H1 (cell line): Measurements from ENCODE around the gene DHX58. TPM values are rescaled to one million over a fixed set of nuclear protein-coding genes. Genes with fewer than 3 reads are reported as not detected.

Experiments
- CTCF ChIA-PET: fragments of 300-600 bp; sonication (Branson Sonifier 250); formaldehyde crosslinking; loops from one replicate; lab custom pipeline; 2021; ENCODE audit not compliant: partially characterized antibody; lab: Charles Lee
- POLR2A ChIA-PET: fragments of 300-600 bp; sonication (Branson Sonifier 250); formaldehyde crosslinking; loops from one replicate; lab custom pipeline; 2021; ENCODE audit warnings: inconsistent platforms; ENCODE audit not compliant: partially characterized antibody; lab: Charles Lee
- DNase-seq, 2 experiments: peaks; one replicate each; pipeline versions ENCODE4 v3.0.0 to v3.0.0-alpha.2; 2010 to 2022; ENCODE audit warnings: low spot score in 2 of 2, low read depth in 1 of 2, mixed read lengths in 1 of 2
- FAIRE-seq: peaks from 2 replicates; lab custom pipeline; 2011; peaks lifted over from hg19 to GRCh38; lab: Jason Lieb, UNC
- H2AFZ ChIP-seq: 2 replicates; pipeline ENCODE4 v1.8.1; 2012; ENCODE audit warnings: low read length, inconsistent platforms
- H2AK5ac ChIP-seq: 2 replicates; pipeline ENCODE4 v1.6.1; 2013; ENCODE audit warnings: low read depth, low read length
- H2BK120ac ChIP-seq: replicated peaks from 2 replicates; pipeline ENCODE3; 2013; ENCODE audit warnings: low read depth, low read length, inconsistent platforms
- H2BK12ac ChIP-seq: 2 replicates; pipeline ENCODE4 v1.6.1; 2013; ENCODE audit warnings: low read depth, low read length
- H2BK15ac ChIP-seq: 2 replicates; pipeline ENCODE4 v1.6.1; 2013; ENCODE audit warnings: low read length
- H2BK20ac ChIP-seq: 2 replicates; pipeline ENCODE4 v1.6.1; 2013; ENCODE audit warnings: low read length
- H2BK5ac ChIP-seq: 2 replicates; pipeline ENCODE4 v1.6.1; 2013; ENCODE audit warnings: low read depth, low read length
- H3K14ac ChIP-seq: 2 replicates; pipeline ENCODE4 v1.6.1; 2013; ENCODE audit warnings: inconsistent platforms; ENCODE audit not compliant: insufficient read length
- H3K18ac ChIP-seq: 2 replicates; pipeline ENCODE4 v1.6.1; 2013; ENCODE audit warnings: low read length; ENCODE audit errors: extremely low read depth
- H3K23ac ChIP-seq: 2 replicates; pipeline ENCODE4 v1.6.1; 2013; ENCODE audit warnings: inconsistent platforms; ENCODE audit not compliant: insufficient read length
- H3K23me2 ChIP-seq: 2 replicates; pipeline ENCODE4 v1.6.1; 2013; ENCODE audit warnings: low read depth, low read length
- H3K27ac ChIP-seq: 2 replicates; pipeline ENCODE4 v1.6.1; 2011; ENCODE audit warnings: low read depth, low read length, inconsistent platforms
- H3K27me3 ChIP-seq, 4 experiments: replicated peaks in 1 of 4; 1 replicate in 1 of 4; 2 replicates in 3 of 4; pipeline versions ENCODE4 v1.6.1 to v1.8.1; 2011 to 2013; ENCODE audit warnings: low read length in 3 of 4, mild to moderate bottlenecking in 3 of 4, inconsistent platforms in 2 of 4, mixed read lengths in 2 of 4, moderate library complexity in 1 of 4; ENCODE audit not compliant: control insufficient read depth in 3 of 4, insufficient read depth in 3 of 4; ENCODE audit errors: extremely low read depth in 1 of 4
- H3K36me3 ChIP-seq, 4 experiments: 2 replicates each; pipeline versions ENCODE4 v1.6.1 to v1.8.1; 2011 to 2013; ENCODE audit warnings: mild to moderate bottlenecking in 4 of 4, low read length in 3 of 4, moderate library complexity in 2 of 4, control low read depth in 1 of 4, inconsistent platforms in 1 of 4; ENCODE audit not compliant: insufficient read depth in 4 of 4, control insufficient read depth in 2 of 4
- H3K4ac ChIP-seq: replicated peaks from 2 replicates; pipeline ENCODE3; 2013; ENCODE audit warnings: low read length, low read depth, mixed read lengths, inconsistent platforms; ENCODE audit not compliant: insufficient read length
- H3K4me1 ChIP-seq, 4 experiments: replicated peaks in 1 of 4; 1 replicate in 1 of 4; 2 replicates in 3 of 4; pipeline versions ENCODE4 v1.6.1 to v1.8.1; 2011 to 2013; ENCODE audit warnings: low read length in 3 of 4, inconsistent platforms in 2 of 4, mixed read lengths in 1 of 4; ENCODE audit not compliant: insufficient read depth in 4 of 4, control insufficient read depth in 3 of 4
- H3K4me2 ChIP-seq, 2 experiments: 2 replicates each; pipeline versions ENCODE4 v1.6.1 to v1.8.1; 2011 to 2013; ENCODE audit warnings: low read depth in 2 of 2, low read length in 2 of 2, control low read depth in 1 of 2, inconsistent platforms in 1 of 2, mild to moderate bottlenecking in 1 of 2; ENCODE audit not compliant: insufficient read depth in 1 of 2
- H3K4me3 ChIP-seq, 4 experiments: fragments of 200-600, 300-600 bp in 1 of 4; sonication (generic), shearing (Covaris generic), sonication (Bioruptor Twin) in 1 of 4; 2 replicates each; pipeline versions ENCODE4 v1.5.1 to v1.8.1; 2011 to 2016; ENCODE audit warnings: low read length in 4 of 4, low read depth in 3 of 4, control low read depth in 2 of 4, inconsistent platforms in 2 of 4, mild to moderate bottlenecking in 2 of 4, mixed read lengths in 1 of 4, moderate library complexity in 1 of 4; ENCODE audit not compliant: insufficient read depth in 2 of 4; ENCODE audit errors: extremely low read depth in 1 of 4
- H3K56ac ChIP-seq: replicated peaks from 2 replicates; pipeline ENCODE3; 2013; ENCODE audit warnings: low read depth, mild to moderate bottlenecking, mixed read lengths, low read length, inconsistent platforms; ENCODE audit not compliant: insufficient read length
- H3K79me1 ChIP-seq: 2 replicates; pipeline ENCODE4 v1.6.1; 2013; ENCODE audit warnings: low read depth, low read length, control low read depth
- H3K79me2 ChIP-seq, 2 experiments: 2 replicates each; pipeline versions ENCODE4 v1.6.1 to v1.8.1; 2012 to 2013; ENCODE audit warnings: low read length in 2 of 2, mild to moderate bottlenecking in 2 of 2, inconsistent platforms in 1 of 2; ENCODE audit not compliant: insufficient read depth in 2 of 2, control insufficient read depth in 1 of 2
- H3K9ac ChIP-seq, 4 experiments: replicated peaks in 1 of 4; 1 replicate in 1 of 4; 2 replicates in 3 of 4; pipeline versions ENCODE4 v1.6.1 to v1.8.1; 2011 to 2013; ENCODE audit warnings: low read depth in 3 of 4, low read length in 3 of 4, control low read depth in 2 of 4, mild to moderate bottlenecking in 2 of 4, moderate library complexity in 2 of 4, inconsistent platforms in 1 of 4; ENCODE audit errors: extremely low read depth in 1 of 4
- H3K9me3 ChIP-seq, 2 experiments: 2 replicates each; pipeline versions ENCODE4 v1.6.1 to v1.8.1; 2012 to 2013; ENCODE audit warnings: mild to moderate bottlenecking in 2 of 2, moderate library complexity in 2 of 2, control low read depth in 1 of 2, inconsistent platforms in 1 of 2, low read depth in 1 of 2, low read length in 1 of 2, mixed read lengths in 1 of 2; ENCODE audit not compliant: insufficient read depth in 2 of 2
- H4K20me1 ChIP-seq, 2 experiments: replicated peaks in 1 of 2; 2 replicates each; pipeline versions ENCODE3 to v1.8.1; 2011 to 2013; ENCODE audit warnings: inconsistent platforms in 2 of 2, low read length in 2 of 2, mild to moderate bottlenecking in 1 of 2; ENCODE audit not compliant: insufficient read depth in 2 of 2, control insufficient read depth in 1 of 2
- H4K5ac ChIP-seq: 2 replicates; pipeline ENCODE4 v1.6.1; 2013; ENCODE audit warnings: low read length, low read depth, mixed read lengths, inconsistent platforms; ENCODE audit not compliant: insufficient read length
- H4K8ac ChIP-seq: 2 replicates; pipeline ENCODE4 v1.8.0; 2013; ENCODE audit warnings: mild to moderate bottlenecking, moderate library complexity, low read length, inconsistent platforms; ENCODE audit not compliant: insufficient read depth; ENCODE audit errors: extremely low read depth
- H4K91ac ChIP-seq: replicated peaks from 2 replicates; pipeline ENCODE3; 2013; ENCODE audit warnings: low read length, mixed read lengths, inconsistent platforms; ENCODE audit not compliant: insufficient read length
- BCL11A ChIP-seq, 2 experiments: IDR thresholded peaks; one replicate each; pipeline ENCODE4 v1.6.1; 2011; ENCODE audit warnings: low read depth in 2 of 2, low read length in 2 of 2, mild to moderate bottlenecking in 2 of 2
- CBX5 ChIP-seq: fragments of 300-800, 300-1000 bp; sonication (generic); IDR thresholded peaks from 2 replicates; pipeline ENCODE4 v1.7.1; 2016; ENCODE audit warnings: antibody characterized with exemption, low read length, low read depth
- KDM4A ChIP-seq: IDR thresholded peaks from one replicate; pipeline ENCODE4 v1.7.1; 2012; ENCODE audit warnings: low read depth, mild to moderate bottlenecking, moderate library complexity, low read length, inconsistent platforms; ENCODE audit not compliant: severe bottlenecking
- RFX5 ChIP-seq: IDR thresholded peaks from 2 replicates; pipeline ENCODE4 v1.6.1; 2011; ENCODE audit warnings: low read depth, low read length, improper control_type of control experiment, borderline replicate concordance
- SIN3A ChIP-seq, 2 experiments: IDR thresholded peaks in 1 of 2; conservative IDR thresholded peaks in 1 of 2; 2 replicates each; pipeline ENCODE4 v1.6.1; 2011 to 2012; ENCODE audit warnings: low read length in 2 of 2, improper control_type of control experiment in 1 of 2, low read depth in 1 of 2, mild to moderate bottlenecking in 1 of 2
- SIX5 ChIP-seq: IDR thresholded peaks from 2 replicates; pipeline ENCODE4 v1.6.1; 2011; ENCODE audit warnings: mild to moderate bottlenecking, low read depth, low read length
- WGBS, 2 experiments: shearing (Covaris generic) in 1 of 2; methylation state at CpG; one replicate each; pipeline versions ENCODE4 v1.1.6 to v1.1.7; 2013 to 2015; ENCODE audit warnings: low lambda C conversion rate in 2 of 2, mixed read lengths in 2 of 2, inconsistent platforms in 1 of 2, low coverage in 1 of 2, missing lambda C conversion rate in 1 of 2; ENCODE audit not compliant: insufficient replicate concordance in 2 of 2, insufficient coverage in 1 of 2, insufficient read length in 1 of 2; ENCODE audit errors: extremely low coverage in 1 of 2, missing lambda C conversion rate in 1 of 2; 5-methylcytosine and 5-hydroxymethylcytosine counted together
- polyA plus RNA-seq, 7 experiments: library from polyadenylated mRNA; depleted of rRNA in 3 of 7; stranded (reverse) in 5 of 7; unstranded in 2 of 7; fragments of >200 nt in 5 of 7; fragments of 200-250 nt in 2 of 7; gene quantifications; 1 replicate in 5 of 7; 2 replicates in 1 of 7; 4 replicates in 1 of 7; pipeline versions ENCODE4 v1.2.1 to v1.2.3, GENCODE V29; 2011 to 2013; ENCODE audit warnings: missing spikeins in 2 of 7, mixed read lengths in 2 of 7
- total RNA-seq: library from RNA; stranded (reverse); fragmentation: NEBNext Ultra II Directional; extraction: Animal tissue kit (Norgen Biotek cat#: 25700); gene quantifications from 2 replicates; pipeline ENCODE4 v1.2.1, GENCODE V29; 2021
- TF ChIP-seq, protein P1 (sequence below): IDR thresholded peaks from 2 replicates; pipeline ENCODE4 v1.6.1; 2012; ENCODE audit warnings: inconsistent platforms
- TF ChIP-seq, protein P2 (sequence below), 3 experiments: IDR thresholded peaks; 1 replicate in 2 of 3; 2 replicates in 1 of 3; pipeline versions ENCODE4 v1.5.1 to v1.6.1; 2011; ENCODE audit warnings: low read length in 3 of 3, mild to moderate bottlenecking in 3 of 3, inconsistent platforms in 2 of 3, low read depth in 1 of 3, moderate library complexity in 1 of 3; ENCODE audit not compliant: insufficient read depth in 1 of 3; ENCODE audit errors: control extremely low read depth in 1 of 3

Gene DHX58
- total and polyA plus RNA-seq, 2 of the 8 experiments (the other 6 are each of a cell fraction or from before 2014, with no cell fraction given): 5.6 to 9.9 TPM

DNA sequence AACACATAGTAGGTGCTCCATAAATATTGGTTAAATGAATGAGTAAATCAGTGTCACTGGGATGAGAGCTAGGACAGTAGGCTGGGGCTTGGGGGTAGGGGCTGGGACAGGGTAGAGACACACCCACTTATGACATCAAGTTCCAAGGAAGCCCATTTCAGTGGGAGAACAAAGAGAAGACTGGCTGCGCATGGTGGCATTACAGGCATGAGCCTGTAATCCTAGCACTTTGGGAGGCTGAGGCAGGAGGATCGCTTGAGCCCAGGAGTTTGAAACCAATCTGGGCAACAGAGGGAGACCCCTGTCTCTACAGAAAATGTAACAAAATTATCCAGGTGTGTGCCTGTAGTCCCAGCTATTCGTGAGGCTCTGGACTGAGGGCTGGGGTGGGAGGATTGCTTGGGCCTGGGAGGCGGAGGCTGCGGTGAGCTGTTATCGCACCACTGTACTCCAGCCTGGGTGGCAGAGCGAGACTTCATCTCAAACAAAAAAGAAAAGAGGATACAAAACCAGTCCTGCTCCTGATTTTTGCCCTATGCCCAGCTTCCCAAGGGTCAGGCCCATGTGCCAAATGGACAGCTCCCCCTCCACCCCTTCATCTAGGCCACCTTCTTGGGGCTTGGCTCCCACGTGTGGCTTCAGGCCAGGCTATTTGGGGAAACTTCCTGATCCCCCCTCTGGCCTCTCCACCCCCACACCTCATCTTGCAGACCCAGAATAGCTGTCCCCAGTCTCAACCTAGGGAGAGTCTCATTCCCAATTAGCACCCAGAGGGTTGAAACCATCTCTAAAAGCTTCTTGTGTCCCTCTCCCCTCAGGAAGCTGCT lies 21.3 kb downstream of the DHX58 start:
- Histone ChIP-seq H4K20me1 (no peaks in the 10 kb centered on the region), H3K79me1 (no peaks in the 10 kb centered on the region; the same call in 1 of the 2 replicates), H3K9ac (no peak overlapping the region), H4K91ac (no peak overlapping the region), H2BK20ac (no peak overlapping the region), H3K27me3 (peaks cover 0 to 1% (median under 1%) of the 10 kb centered on the region in 4 experiments; a peak in 2 of 7 replicates), H3K4me1 (peaks cover 0 to 2% (median under 1%) of the 10 kb centered on the region in 4 experiments; a peak in 3 of 7 replicates), H2BK120ac (no peak overlapping the region), H3K18ac (no peak overlapping the region), H4K8ac (no peak overlapping the region; the same call in 1 of the 2 replicates), H3K4ac (no peak overlapping the region), H3K14ac (no peak overlapping the region), H3K23me2 (no peaks in the 10 kb centered on the region), H3K27ac (no peak overlapping the region), H3K4me2 (no peak overlapping the region), H3K23ac (no peak overlapping the region), H3K4me3 (no peak overlapping the region), H2BK15ac (no peak overlapping the region), H4K5ac (no peak overlapping the region), H2AFZ (no peak overlapping the region), H3K9me3 (no peaks in the 10 kb centered on the region), H2BK12ac (0 out of 2 replicates have a peak overlapping the region, but pooled peaks have one; percentile 50), H2BK5ac (no peak overlapping the region), H3K56ac (no peak overlapping the region), H2AK5ac (no peak overlapping the region), H3K36me3 (no peaks in the 10 kb centered on the region), H3K79me2 (no peaks in the 10 kb centered on the region)
- 92% methylated on average over 8 of the region's 8 CpGs; no CpG with 5 or more reads in 1 of the 2 experiments for WGBS, 2 experiments
- DNase-seq (no peak), FAIRE-seq (no peak)
- CTCF ChIA-PET: interaction anchor here (0.8 to 39.4 kb wide), 12 partner anchors 9 to 127 kb away, joined by 3 to 1084 read pairs (median 4); partner anchors contain the start of genes DHX58, DNAJC7, HSPB9 and KAT2A
- POLR2A ChIA-PET: interaction anchor here (0.5 to 2.0 kb wide), 5 partner anchors 9 to 147 kb away, joined by 3 to 9 read pairs (median 4); partner anchors contain the start of gene DNAJC7
- TF ChIP-seq SIN3A (conservative IDR thresholded peaks at IDR 0.05 in 1 of 2, IDR thresholded peaks at IDR 0.05 in 1 of 2; ENCODE audit: low read depth in 1 of 2, low read length in 2 of 2) (no peak), RFX5 (no peak), CBX5 (no peak), KDM4A (no peak), BCL11A (IDR thresholded peaks at IDR 0.05; ENCODE audit: low read depth in 2 of 2, low read length in 2 of 2) (no peak), SIX5 (no peak)
- TF ChIP-seq, protein P1, sequence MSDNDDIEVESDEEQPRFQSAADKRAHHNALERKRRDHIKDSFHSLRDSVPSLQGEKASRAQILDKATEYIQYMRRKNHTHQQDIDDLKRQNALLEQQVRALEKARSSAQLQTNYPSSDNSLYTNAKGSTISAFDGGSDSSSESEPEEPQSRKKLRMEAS: no peak
- TF ChIP-seq, protein P2, sequence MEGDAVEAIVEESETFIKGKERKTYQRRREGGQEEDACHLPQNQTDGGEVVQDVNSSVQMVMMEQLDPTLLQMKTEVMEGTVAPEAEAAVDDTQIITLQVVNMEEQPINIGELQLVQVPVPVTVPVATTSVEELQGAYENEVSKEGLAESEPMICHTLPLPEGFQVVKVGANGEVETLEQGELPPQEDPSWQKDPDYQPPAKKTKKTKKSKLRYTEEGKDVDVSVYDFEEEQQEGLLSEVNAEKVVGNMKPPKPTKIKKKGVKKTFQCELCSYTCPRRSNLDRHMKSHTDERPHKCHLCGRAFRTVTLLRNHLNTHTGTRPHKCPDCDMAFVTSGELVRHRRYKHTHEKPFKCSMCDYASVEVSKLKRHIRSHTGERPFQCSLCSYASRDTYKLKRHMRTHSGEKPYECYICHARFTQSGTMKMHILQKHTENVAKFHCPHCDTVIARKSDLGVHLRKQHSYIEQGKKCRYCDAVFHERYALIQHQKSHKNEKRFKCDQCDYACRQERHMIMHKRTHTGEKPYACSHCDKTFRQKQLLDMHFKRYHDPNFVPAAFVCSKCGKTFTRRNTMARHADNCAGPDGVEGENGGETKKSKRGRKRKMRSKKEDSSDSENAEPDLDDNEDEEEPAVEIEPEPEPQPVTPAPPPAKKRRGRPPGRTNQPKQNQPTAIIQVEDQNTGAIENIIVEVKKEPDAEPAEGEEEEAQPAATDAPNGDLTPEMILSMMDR (IDR thresholded peaks at IDR 0.05; ENCODE audit: control extremely low read depth in 1 of 3, insufficient read depth in 1 of 3, low read depth in 1 of 3, low read length in 3 of 3): no peak
